ENCODE measurements around the gene PIP5K1A.

DNA sequence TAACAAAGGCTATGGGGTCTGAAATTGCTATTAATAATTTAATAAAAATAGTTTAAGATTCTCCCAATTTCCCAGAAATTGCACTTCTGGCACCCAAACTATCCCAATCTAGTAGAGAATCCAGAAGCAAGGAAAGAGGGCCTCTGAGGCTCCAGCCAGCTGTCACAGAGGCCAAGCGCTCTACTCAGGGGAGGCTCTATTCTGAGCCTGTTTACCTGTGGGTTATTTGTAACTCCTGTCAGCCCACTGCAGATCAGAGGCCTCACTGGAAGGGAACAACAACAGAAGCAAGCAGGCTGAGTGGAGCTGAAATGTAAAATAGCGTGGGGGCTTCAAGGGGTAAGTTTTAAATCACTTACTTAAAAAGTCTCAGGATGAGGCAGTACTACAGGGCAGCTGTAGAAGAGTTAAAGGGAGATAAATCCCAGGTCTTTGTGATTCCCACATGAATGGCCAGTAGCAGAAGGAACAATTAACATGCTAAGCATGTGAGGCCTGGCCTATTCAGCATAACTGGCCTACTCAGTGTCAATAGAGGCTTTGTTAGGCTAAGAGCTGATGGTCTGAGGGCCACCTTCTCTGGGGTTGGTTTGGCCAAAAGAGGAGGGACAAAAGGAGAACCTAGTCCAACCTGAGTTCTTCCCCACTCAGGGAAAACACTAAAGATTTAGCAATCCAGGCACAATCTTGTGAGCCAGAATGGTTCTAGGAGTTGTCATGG is 96.5 kb downstream of the PIP5K1A start:
- TF ChIP-seq POLR2A (IDR thresholded peaks at IDR 0.05; ENCODE audit: low read depth, low read length): no peak
- TF ChIP-seq POLR2AphosphoS5 (IDR thresholded peaks at IDR 0.05; ENCODE audit: low read depth, low read length): no peak
- no peak for TF ChIP-seq TAF1 (IDR thresholded peaks at IDR 0.05; ENCODE audit: low read depth, low read length)
- TF ChIP-seq SPI1 (IDR thresholded peaks at IDR 0.05; ENCODE audit: low read depth, low read length): no peak
- TF ChIP-seq PAX5 (IDR thresholded peaks at IDR 0.05; ENCODE audit: insufficient read depth, low read length, severe bottlenecking): no peak
- TF ChIP-seq POU2F2 (IDR thresholded peaks at IDR 0.05; ENCODE audit: low read depth, low read length): no peak

Data from GM12891 (cell line).